GM21515 (cell line): ENCODE measurements around the gene TMTC2.
"Not testable (repeated sequence)": the region's sequence is repeated elsewhere in the genome, so short reads cannot be mapped to it uniquely, and the experiment has no call there.

ENCODE experiments used
- ATAC-seq: cut with Tn5 transposase; IDR thresholded peaks from one replicate; pipeline ENCODE4 v1.9.1; 2021; ENCODE audit not compliant: unreplicated experiment

Gene TMTC2

DNA sequence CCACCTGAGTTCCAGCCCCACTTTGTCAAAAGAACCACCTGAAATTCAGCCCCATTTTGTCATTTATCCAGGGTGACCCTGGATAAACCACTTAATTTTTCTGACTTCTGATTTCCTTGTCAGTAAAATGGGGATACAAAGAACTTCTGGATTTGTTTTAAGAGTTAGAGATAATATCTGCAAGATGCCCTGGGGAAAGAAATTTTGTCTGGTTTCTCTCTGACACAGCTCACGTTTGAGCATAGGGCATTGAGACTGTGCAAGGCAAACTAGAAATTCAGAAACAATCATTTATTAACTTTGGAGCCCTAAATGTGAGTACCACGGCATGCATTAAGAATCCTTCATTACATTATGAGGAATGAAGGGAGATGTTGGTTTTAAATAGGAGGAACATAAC, 37.2 kb downstream of the TMTC2 start:
- ATAC-seq = no peak

DNA sequence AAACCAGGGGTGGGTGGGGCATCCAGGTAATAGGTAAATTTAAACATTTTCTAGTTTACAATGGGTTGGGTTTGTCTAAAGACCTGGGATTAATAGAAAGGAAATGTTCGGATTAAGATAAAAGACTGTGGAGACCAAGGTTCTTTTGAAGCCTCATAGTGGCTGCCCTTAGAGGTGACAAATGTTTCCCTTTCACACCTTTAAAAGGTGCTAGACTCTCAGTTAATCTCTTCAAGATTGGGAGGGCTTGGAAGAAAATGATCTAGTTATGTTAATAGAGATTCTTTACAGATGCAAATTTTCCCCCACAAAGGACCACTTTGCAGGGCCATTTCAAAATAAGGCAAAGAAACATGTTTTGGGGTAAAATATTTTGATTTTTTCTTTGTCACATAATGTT, 39.0 kb downstream of the TMTC2 start:
- ATAC-seq = no peak

DNA sequence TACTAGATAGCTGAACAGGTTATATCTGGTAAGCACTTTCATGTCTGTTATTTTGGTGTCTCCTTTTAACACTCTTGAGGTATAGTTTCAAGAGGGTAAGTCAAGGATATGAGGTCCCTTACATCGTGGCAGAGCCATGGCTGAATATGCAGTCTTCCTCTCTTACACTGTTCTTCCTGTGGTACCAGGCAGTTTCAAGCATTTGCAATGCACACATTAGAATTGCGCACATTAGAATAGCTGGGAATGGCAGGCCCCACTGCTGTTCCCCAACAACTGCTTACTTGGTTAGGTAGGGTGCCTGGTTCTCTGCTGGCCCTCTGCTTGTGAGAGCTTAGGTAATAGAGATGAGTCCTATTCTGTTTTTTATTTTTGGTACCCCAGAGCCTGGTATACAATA, 41.2 kb downstream of the TMTC2 start:
- no peak for ATAC-seq

DNA sequence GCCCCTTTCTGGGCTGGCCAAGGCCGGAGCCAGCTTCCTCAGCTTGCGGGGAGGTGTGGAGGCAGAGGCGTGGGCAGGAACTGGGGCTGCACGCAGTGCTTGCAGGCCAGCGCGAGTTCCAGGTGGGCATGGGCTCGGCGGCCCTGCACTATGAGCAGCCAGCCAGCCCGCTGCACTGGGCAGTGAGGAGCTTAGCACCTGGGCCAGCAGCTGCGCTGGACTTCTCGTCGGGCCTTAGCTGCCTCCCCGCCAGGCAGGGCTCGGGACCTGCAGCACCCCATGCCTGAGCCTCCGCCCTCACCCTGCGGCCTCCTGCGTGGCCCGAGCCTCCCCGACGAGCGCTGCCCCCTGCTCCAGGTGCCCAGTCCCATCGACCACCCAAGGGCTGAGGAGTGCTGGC, 42.0 kb downstream of the TMTC2 start:
- ATAC-seq = no peak

DNA sequence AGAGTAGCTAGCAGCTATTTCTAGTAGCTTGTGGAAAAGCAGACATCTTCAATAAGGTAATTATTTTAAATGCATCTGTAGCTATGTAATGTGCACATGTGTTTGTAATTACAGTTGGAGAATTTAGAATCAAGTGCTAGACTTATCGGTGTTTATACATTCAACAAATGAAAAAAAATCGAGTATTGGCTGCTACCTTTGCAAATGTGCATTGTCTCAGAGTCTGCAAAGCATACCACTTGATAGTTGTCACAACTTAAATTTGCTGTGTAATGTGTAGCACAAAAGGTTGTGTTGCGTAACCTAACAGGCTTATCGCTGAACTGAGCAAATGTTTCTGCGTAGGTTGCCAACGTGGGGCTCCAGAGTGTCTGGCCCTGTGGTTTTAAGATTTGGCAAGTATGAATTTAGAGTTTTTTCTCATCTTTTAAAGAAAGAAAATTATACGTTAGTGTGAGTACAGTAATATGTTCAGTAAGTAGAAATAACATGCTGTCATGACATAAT, 44.3 kb downstream of the TMTC2 start:
- ATAC-seq = no peak

DNA sequence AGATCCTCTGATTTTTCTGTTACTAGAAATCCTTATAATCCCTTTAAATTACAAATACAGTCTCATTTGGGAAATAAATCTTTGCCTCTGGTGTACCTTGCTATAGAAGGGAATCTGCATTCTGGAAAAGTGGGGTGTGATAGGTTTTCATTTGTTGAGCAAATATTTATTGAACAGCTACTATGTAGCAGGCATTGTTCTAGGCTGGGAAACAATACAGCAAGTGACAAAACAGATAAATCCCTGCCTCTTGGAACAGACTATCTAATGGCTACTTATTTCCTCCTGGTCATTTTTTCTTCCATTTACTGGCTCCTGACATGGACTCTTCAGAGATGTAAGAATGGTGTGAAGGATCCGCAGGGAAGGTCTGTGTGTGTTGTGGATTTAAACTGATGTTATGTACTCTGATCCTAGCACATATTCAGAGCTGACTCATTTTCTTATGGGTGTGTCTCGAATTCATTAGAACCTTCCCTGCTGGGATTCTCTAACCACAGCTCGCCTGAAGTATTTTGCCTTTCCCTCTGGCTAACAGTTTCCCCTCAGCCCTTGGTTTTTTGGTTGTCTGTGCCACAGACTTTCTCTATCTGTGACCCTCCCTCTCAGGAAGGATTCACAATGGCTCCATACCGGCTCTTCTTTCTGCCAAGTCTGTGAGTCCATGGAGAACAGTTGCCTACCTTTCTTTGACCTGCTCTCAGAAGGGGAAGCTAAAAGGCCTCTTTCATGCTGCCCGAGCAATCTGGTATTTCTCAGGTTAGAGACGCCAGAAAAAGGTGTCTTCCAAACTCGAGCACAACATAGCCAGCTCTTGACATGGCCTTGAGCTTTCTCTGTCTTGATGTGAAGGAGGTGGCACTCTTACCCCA, 53.7 kb downstream of the TMTC2 start:
- no peak for ATAC-seq

DNA sequence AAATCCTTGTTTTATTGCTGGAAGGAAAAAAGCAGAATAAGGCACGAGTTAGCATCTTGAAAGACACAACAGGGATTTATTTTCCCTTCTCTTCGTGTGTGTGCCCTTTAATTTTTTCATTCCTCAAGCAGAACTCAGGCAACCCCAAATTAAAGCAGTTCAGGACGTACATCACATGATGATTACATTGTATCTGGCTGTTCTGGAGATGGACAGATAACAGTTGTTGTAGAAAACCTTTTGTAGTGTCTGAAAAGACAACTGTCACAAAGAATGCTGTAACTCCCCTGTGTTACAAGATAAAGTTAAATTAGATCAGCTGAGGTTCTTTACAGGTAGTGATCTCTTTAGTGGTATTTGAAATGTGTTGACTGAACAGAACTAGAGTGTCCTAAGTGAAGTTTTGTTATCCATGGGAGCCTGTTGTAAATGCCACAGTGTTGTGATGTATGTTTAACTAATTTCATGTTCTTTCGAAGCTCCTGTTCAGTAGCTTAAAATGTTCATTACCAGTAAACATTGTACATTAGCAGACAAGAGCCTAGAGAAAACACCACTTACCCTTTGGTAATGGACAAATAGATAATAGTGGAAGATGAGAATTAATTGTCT, 58.5 kb downstream of the TMTC2 start:
- ATAC-seq = no peak

DNA sequence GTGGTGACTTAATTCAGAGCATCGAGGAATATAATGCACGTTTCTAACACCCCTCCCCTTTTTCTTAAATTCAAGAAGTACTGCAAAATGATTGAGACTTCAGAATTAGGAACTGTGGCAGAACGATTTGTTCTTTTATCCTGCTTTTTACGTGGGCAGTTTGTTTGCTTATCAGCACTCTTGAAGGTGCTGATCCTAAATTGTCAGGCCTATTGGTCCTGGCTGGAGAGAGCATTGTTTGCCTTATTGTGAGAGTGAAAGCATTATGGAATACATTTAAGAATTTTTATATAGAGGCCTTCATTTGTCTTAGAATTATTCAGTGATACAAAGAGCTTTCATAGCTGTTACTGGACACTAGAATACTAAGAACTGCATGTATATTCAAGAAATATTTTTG, 59.1 kb downstream of the TMTC2 start:
- no peak for ATAC-seq

DNA sequence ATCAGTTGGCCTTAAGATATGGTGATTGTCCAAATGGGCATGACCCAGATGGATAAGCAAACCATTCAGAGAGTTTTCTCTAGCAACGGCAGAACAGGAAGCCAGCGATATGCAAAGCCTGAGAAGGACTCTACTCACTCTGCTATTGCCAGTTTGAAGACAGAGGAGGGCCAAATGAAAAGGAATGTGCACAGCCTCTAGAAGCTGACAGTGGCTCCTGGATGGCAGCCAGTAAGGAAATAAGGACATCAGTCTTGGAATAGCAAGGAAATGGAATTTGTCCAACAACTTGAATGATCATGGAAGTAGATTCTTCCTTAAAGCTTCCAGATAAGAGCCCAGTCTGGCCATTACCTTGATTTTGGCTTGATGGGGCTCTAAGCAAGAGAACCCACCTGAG, 60.0 kb downstream of the TMTC2 start:
- ATAC-seq = no peak

DNA sequence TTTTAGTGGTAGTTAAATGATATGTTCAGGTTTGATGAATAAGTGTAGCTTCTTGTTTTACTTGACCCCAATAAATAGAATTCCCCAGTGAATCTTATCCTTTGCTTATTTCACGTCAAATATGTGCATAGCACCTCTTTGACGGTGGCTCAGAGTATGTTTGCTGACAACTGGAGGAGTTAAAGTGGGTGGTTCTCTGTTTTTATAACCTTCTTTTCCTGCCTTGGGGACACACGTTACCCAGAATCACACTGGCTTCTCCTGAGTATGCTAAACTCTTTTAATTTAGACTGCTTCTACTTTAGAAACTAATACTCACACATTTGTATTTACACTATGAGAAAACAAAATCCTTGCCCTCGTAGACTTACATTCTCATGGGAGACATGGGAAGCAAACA, 62.3 kb downstream of the TMTC2 start:
- ATAC-seq = no peak

DNA sequence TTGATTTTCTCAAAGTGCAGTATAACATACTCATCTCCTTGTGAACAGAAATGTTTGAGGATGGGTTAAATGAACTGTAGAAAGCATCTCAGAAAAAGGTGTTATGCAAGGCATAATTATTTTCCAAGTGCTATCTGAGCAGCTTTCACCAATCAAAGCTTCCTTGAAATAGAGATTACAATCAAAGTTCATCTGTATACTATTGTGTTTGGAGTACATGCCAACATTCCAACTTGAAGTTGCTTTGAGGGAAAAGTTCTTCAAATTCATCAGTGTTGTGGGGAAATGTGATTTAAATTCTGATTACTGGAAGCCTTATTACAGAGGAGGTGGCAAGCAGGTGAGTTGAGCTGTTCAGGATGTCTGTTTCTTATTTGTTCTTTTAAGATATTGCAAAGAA, 68.2 kb downstream of the TMTC2 start:
- no peak for ATAC-seq

DNA sequence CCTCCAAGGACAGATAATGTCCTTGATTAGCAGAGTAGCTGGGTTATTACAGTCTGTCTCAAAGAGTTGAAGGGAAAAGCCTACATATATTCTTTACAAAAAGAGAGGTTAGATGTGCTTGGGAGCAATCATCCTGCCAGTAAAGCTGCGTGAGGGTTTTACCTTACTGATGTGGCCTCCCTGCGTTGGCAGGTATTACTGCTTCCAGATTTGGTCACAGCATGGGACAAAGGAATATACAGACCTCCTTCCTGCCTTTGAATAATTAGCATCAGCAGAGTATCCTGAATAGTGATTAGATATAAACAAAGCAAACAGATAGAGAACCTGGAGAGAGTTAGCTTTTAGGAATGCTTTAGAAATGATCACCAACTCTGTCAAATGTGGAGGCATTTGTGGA, 69.6 kb downstream of the TMTC2 start:
- ATAC-seq = no peak

DNA sequence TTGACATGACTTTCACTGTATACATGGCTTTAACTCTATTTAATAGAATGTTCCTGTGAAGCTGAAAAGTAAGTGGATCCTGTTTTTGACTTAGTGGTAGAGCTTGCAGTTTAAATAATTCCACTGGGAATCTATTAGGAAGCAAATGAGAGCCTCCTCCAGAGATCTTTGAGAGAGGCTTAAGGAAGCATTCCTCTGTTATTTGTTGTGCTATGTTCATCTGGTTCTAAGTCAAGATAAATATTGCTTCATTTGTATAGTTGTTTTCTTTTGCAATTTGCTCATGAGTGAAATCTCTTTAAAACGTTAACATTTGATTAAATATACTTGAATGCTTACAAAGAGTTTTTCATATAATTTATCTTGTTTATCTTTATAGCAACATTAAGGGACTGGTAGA, 70.4 kb downstream of the TMTC2 start:
- ATAC-seq = no peak

DNA sequence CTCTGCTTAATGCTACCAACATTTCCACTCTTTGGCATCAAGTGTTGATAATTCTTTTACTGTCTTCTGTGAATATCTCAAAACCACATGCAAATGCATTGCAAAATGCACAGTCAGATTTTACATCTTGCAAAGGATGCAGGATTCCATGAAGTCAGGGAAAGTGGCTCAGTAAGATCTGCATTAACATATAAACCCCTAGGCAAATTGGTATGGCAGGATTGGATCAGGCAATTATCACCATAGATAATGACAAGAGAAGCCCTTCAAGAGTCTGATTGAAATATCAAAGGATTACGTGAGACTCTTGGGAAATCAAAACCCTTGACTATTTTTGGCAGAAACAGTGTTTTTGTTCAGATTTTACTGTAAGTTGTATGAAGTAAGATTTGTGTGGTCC, 71.0 kb downstream of the TMTC2 start:
- ATAC-seq = no peak

DNA sequence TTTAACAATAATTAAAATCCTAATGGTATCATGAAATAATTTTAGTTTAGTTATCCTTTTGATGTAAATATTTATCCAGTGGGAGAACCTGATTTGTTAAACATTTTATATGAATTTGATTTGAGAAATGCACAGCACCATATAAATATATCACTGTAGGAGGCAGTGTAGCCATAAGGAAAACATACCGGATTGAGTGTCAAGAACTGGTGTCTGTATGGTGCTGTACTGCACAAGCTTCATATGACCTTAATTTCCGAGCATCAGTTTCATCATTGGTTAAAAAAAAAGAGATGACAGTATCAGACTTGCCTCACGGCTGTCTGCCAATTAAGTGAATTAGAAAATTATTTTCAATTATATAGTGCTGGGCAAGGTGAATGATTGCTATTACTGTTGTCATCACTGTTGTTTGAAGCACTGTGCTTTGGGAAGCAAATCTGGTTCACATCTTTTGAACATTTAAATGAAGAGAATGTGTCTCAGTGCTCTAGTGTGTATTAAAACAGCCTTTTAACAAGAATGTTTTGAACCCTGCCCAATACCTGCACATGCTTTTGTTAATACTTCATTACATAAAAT, 72.1 kb downstream of the TMTC2 start:
- no peak for ATAC-seq

DNA sequence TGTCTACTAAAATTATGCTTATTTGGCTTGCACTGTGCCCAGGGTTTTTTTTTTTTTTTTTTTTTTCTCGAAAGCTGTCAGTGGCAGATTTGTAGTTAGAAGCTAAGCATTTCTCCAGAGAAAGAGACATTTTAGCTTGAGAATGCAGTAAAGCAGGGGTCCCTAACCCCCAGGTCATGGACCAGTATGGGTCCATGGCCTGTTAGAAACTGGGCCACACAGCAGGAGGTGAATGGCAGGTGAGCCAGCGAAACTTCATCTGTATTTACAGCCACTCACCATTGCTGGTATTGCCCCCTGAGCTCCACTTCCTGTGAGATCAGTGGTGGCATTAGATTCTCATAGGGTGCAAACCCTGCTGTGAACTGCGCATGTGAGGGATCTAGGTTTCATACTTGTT, 73.7 kb downstream of the TMTC2 start:
- no peak for ATAC-seq

DNA sequence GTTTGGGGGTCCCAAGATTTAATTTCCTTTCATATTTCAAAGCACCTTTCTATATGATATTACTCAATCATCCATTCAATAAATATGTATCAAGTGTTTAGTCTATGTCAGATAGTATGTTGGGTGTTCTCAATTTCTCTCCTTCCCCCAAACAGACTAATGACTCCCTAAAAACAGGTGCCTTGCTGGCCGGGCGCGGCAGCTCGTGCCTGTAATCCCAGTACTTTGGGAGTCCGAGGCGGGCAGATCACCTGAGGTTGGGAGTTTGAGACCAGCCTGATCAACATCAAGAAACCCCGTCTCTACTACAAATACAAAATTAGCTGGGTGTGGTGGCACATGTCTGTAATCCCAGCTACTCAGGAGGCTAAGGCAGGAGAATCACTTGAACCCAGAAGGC, 78.5 kb downstream of the TMTC2 start:
- ATAC-seq = not testable (repeated sequence)

DNA sequence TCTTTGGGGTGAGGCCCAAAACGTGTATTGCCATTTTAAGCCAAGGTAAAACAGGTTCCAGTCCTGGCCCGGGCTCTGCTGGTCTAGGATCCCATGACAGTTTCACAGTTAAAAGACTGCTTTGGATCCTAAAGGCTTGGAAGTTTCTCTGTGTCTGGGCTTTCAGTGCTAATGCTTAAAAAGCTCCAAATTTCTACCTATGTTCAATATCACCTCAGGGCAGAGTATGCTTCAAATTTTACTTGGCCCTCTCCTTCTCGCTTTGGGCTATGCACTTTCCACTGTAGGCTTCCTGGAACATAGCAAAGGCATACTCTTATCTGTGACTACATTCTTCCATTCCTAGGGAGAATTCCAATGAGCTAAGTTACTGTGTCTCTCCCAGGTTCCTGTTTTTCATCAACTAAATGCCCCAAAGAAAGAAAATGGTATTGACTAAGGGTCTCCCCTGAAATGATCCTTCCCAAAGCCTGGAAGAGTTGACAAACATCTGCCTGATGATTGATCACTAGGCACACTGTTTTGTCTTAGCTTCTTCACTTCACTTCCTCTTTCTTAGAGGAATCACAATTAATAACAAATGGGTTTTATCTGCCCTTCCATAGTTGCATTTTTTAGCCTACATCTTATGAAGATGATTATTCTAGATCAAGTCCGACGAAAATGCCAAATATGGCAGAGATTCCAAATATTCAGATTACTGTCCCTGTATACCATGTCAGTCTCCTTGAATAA, 79.4 kb downstream of the TMTC2 start:
- no peak for ATAC-seq

DNA sequence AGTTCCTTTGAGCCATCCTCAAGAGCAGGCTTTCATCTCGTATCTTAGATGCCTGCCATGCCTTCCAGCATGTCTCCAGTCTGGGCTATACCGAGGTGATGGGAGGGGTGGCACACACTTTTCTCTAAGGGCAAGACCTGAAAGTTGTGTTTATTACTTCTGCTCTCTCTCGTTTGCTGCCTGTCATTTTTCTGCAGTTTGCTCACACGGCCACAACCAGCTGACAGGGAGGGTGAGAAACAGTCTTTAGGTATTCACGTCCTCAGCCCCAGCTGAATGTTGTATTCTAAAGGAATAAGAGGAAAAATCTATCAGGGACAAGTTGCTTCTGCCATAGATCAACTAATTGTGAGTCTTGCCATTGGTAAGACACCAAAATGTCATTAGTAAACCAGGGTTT, 88.0 kb downstream of the TMTC2 start:
- ATAC-seq = no peak

DNA sequence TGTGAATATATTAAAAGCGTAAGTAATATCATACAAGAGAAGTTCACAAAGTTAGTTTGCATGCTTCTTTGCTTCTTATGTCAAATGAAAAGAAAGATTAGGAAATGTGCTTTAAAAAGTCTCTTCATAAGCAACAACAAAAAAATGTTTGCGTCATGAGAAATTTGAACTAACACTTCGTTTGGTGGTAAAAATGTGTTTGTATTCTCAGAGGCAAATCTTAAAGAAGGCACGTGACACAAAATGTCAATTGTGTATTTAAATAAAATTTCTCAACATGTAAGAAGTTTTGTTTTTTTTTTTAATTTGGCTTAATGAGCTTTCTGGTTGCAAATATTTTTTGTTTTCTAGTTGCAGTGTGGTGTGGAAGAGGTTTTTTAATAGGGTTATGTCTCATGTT, 93.8 kb downstream of the TMTC2 start:
- ATAC-seq = no peak

DNA sequence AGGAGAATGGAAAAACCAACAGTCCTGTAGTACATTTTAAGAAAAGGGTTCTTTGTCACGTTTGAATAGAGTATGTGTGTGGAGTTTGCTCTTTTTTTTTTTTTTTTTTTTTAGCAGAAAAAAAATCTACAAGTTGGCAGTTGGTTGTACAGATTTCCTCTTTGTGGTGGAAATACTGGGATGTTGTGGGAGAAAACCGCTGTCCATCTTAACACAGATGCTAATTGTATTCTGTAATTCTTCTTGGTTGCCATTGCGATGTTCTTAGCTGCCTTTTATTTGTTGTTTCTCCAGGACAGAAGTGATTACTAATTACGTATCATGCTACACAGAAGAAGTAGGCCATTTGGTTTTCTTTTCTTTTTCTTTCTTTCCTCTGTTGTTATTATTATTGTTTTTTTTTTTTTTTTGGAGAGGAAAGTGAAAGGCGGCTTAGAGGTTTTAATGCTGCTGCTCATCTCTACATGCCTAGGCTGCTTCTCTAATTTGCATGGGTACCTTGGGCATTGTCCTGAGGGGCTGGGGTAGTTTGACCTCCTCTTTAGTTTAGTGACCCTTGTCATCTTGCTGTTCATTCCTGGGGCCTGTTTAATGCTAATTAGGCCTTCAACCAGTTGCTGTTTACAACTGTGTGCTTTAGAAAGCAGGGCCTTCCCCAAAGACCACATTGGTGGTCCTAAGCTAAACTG, 94.7 kb downstream of the TMTC2 start:
- ATAC-seq = no peak
